Activated CD4-positive, alpha-beta T cell treated with anti-CD3 and anti-CD28 coated beads for 36 hours (primary cell): ENCODE measurements around the gene IL3. TPM values are rescaled to one million over a fixed set of nuclear protein-coding genes. Genes with fewer than 3 reads are reported as not detected.

ENCODE experiments used
- ATAC-seq: fragments of 200-7000 bp; cut with Tn5 transposase; one replicate; pipeline ENCODE4 v1.10.0; 2021; ENCODE audit warnings: mild to moderate bottlenecking, moderate library complexity
- CTCF ChIA-PET: fragments of 350-600 bp; sonication (Branson Sonifier 250); formaldehyde crosslinking; loops from one replicate; lab custom pipeline; 2021; ENCODE audit warnings: antibody characterized with exemption; lab: Charles Lee
- POLR2A ChIA-PET: fragments of 350-600 bp; sonication (Branson Sonifier 250); formaldehyde crosslinking; loops from one replicate; lab custom pipeline; 2021; ENCODE audit warnings: antibody characterized with exemption, inconsistent platforms; lab: Charles Lee
- DNase-seq: peaks from one replicate; pipeline ENCODE4 v3.0.0-alpha.2; 2020
- H3K27ac Mint-ChIP-seq: one replicate; pipeline ENCODE4 v1.8.0; 2021; ENCODE audit warnings: mixed read lengths
- H3K27me3 Mint-ChIP-seq: one replicate; pipeline ENCODE4 v1.8.0; 2021; ENCODE audit warnings: mixed read lengths
- H3K36me3 Mint-ChIP-seq: one replicate; pipeline ENCODE4 v1.8.0; 2021; ENCODE audit warnings: low read depth, mixed read lengths
- H3K4me1 Mint-ChIP-seq: one replicate; pipeline ENCODE4 v1.8.0; 2021; ENCODE audit warnings: mixed read lengths
- H3K4me3 Mint-ChIP-seq: one replicate; pipeline ENCODE4 v1.8.0; 2021; ENCODE audit warnings: mild to moderate bottlenecking, moderate library complexity, mixed read lengths
- H3K9me3 Mint-ChIP-seq: one replicate; pipeline ENCODE4 v1.8.0; 2021; ENCODE audit warnings: low read depth, mixed read lengths
- intact Hi-C, 2 experiments: fragments of 100-400 bp; cut with DNase I in 1 of 2; cut with micrococcal nuclease in 1 of 2; formaldehyde crosslinking; loops; one replicate each; pipeline versions ENCODE4 v1.14.2 to v1.15.1; 2022 to 2024; cut with DNase I, micrococcal nuclease
- total RNA-seq, 2 experiments: library from RNA; stranded (reverse); gene quantifications; one replicate each; pipeline ENCODE4 v1.2.3, GENCODE V29; 2021

IL3 gene
- total RNA-seq, 2 experiments from 2014 or later: 10.8 to 11.6 TPM

DNA sequence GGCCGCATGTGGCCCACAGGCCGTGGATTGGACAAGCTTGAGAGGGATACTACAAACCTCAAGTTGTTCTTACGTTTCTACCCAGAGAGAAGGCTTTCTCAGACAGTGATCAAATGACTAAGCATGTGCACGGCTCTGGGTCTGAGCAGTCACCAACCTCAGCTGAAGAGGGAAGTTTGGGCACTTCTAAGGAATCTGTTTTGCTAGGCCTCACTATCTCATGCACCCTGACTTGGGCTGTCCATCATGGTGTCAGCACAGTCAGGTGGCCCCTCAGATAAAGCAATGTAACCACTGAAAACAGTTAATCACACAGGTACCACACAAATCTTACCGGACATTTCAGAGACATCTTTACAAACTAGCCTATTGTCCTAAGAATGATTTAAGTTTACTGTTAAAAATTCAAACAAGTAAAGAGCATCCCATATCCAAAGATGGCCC lies 37.7 kb downstream of the IL3 start:
- intact Hi-C loops: loop anchor here in 1 of 2 experiments (2.0 to 5.0 kb wide), 6 partner anchors 17 to 826 kb away; partner anchors contain the start of gene RAPGEF6
- Mint-ChIP-seq H3K4me3 (peak overlapping the region; percentile 4), H3K27ac (peak overlapping the region; percentile 86), H3K4me1 (peaks cover 85% of the 10 kb centered on the region), H3K36me3 (peaks cover 3% of the 10 kb centered on the region), H3K27me3 (no peaks in the 10 kb centered on the region), H3K9me3 (no peaks in the 10 kb centered on the region)
- CTCF ChIA-PET: interaction anchor here (0.8 to 1.1 kb wide), 4 partner anchors 15 to 327 kb away, joined by 3 read pairs; no protein-coding TSS in a partner anchor
- peak; percentile 64 for DNase-seq
- POLR2A ChIA-PET: no interaction called here
- ATAC-seq: peak; percentile 28

DNA sequence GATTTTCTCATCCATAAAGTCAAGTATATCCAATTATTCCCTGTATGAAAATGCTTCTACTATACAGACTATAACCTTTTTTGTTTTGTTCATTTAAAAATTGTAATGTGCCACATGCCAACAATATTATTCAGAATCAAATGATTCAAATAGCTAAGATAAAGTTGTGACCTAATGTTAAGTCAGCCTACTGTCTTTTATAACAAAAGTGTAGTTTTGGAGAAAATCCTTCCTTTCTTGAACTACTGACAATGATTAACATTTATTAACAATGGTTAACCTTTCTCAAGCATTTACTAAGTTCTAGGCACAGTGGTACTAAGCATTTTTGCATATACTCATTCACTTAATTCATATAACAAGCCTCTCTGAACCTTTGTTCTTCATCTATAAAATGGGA lies 38.2 kb downstream of the IL3 start:
- Mint-ChIP-seq H3K27me3 (no peaks in the 10 kb centered on the region), H3K36me3 (peaks cover 3% of the 10 kb centered on the region), H3K9me3 (no peaks in the 10 kb centered on the region), H3K4me1 (peaks cover 90% of the 10 kb centered on the region), H3K4me3 (peak overlapping the region; percentile 34), H3K27ac (peak overlapping the region; percentile 86)
- ATAC-seq: no peak
- intact Hi-C loops: loop anchor here (1.0 to 5.0 kb wide), 13 partner anchors 15 to 826 kb away; partner anchors contain the start of genes FNIP1 (in 1 of the 2), RAPGEF6 (in 1 of the 2) and SLC22A4 (in 1 of the 2)
- ChIA-PET CTCF (interaction anchor here (0.9 to 2.0 kb wide), 4 partner anchors 26 to 91 kb away, joined by 3 to 6 read pairs (median 4); no protein-coding TSS in a partner anchor), POLR2A (interaction anchor here (1.0 kb wide), 2 partner anchors 366 to 397 kb away, joined by 3 to 7 read pairs; no protein-coding TSS in a partner anchor)
- DNase-seq: no peak

DNA sequence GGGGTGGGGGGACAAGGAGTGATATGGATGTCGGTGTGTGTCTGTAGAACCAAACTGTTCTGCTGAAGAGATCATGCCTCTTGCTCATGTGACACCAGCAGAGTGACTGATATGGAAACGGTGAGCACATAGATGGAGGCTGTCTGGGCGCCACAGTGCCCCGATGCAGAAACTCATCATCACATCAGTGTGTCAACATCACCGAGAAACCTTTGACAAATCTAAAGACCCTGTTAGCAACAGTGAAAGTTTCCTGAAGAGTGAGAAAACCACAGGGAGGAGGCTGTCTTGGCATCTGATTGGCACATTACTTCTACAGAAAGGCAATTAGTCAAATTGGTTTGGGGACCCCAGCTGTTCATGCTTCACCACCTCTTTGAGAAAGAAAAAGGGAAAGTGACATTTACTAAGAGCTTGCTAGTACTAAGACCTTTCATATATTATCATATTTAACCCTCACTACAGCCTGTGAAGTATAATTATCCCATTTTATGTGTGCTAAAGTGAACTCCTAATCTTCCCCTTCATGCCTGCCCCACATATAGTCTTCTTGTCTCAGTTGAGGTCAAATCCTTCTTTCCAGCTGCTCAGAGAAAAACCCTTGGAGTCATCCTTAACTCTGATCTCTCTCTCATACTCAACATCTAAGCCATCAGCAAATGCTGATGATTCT lies 38.8 kb downstream of the IL3 start:
- ChIA-PET CTCF (interaction anchor here (0.6 to 2.0 kb wide), 6 partner anchors 25 to 1030 kb away, joined by 3 to 8 read pairs (median 4); no protein-coding TSS in a partner anchor), POLR2A (interaction anchor here (0.6 to 1.0 kb wide), 5 partner anchors 19 to 396 kb away, joined by 3 to 7 read pairs (median 3); no protein-coding TSS in a partner anchor)
- no peaks in the 10 kb centered on the region for H3K9me3 Mint-ChIP-seq
- peak; percentile 88 for DNase-seq
- no peaks in the 10 kb centered on the region for H3K27me3 Mint-ChIP-seq
- peaks cover 3% of the 10 kb centered on the region for H3K36me3 Mint-ChIP-seq
- H3K27ac Mint-ChIP-seq: peak overlapping the region; percentile 86
- intact Hi-C loops: loop anchor here (1.0 to 5.0 kb wide), 13 partner anchors 16 to 827 kb away; partner anchors contain the start of genes FNIP1 (in 1 of the 2), RAPGEF6 (in 1 of the 2) and SLC22A4 (in 1 of the 2)
- peak; percentile 73 for ATAC-seq
- peaks cover 92% of the 10 kb centered on the region for H3K4me1 Mint-ChIP-seq
- H3K4me3 Mint-ChIP-seq: peak overlapping the region; percentile 34

- POLR2A ChIA-PET: interaction anchor here (0.6 to 1.0 kb wide), 7 partner anchors 20 to 707 kb away, joined by 3 to 7 read pairs (median 3); no protein-coding TSS in a partner anchor
- intact Hi-C loops: loop anchor here (1.0 to 10.0 kb wide), 18 partner anchors 15 to 848 kb away; partner anchors contain the start of genes SLC22A4 (in 2 of the 2), FNIP1 (in 1 of the 2) and RAPGEF6 (in 1 of the 2)
- Mint-ChIP-seq H3K27ac (peak overlapping the region; percentile 86), H3K4me1 (peaks cover 94% of the 10 kb centered on the region), H3K9me3 (no peaks in the 10 kb centered on the region), H3K4me3 (peak overlapping the region; percentile 34), H3K36me3 (peaks cover 3% of the 10 kb centered on the region), H3K27me3 (no peaks in the 10 kb centered on the region)
- no peak for ATAC-seq
- CTCF ChIA-PET: interaction anchor here (0.6 to 2.0 kb wide), 7 partner anchors 25 to 1031 kb away, joined by 3 to 8 read pairs (median 4); no protein-coding TSS in a partner anchor
- no peak for DNase-seq
Observed at GRCh38 chr5:132099905-132100304, 39.5 kb downstream of the IL3 start.

DNA sequence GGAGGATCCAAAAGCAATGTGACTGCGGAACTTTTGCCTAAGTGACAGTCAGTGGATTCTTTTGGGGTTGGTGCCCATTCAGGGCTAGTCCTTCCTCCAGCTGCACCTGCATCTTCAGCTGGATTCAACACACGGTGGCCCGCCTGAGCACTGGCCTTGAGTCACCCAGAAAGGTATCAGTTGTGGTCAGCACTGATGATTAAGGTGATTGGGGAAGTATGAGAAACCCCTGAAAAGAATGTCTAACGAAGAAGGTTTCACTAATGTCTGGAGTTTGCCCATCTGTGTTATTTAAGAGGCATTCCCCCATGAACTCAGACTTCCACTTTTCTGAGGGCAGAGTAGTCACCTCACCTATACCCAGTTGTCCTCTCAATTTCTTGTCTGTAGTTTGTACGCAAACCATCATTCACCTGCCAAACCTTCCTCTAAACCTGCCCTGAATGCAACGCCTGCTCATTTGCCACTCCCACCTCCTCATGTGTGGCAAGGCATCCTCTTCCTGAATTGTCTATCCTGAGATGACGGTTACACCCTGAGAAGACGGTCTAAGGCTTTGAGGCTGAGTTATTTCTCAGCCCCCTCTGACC lies 40.3 kb downstream of the IL3 start:
- Mint-ChIP-seq H3K4me3 (peak overlapping the region; percentile 5), H3K9me3 (no peaks in the 10 kb centered on the region), H3K4me1 (peaks cover 94% of the 10 kb centered on the region), H3K36me3 (peaks cover 3% of the 10 kb centered on the region), H3K27me3 (no peaks in the 10 kb centered on the region), H3K27ac (peak overlapping the region; percentile 86)
- ATAC-seq (peak; percentile 8), DNase-seq (peak; percentile 71)
- ChIA-PET POLR2A (interaction anchor here (0.6 to 1.0 kb wide), 3 partner anchors 29 to 717 kb away, joined by 3 read pairs; no protein-coding TSS in a partner anchor), CTCF (interaction anchor here (0.6 to 2.0 kb wide), 3 partner anchors 35 to 80 kb away, joined by 5 to 8 read pairs (median 6); no protein-coding TSS in a partner anchor)
- intact Hi-C loops: loop anchor here (2.0 to 10.0 kb wide), 6 partner anchors 192 to 848 kb away; partner anchors contain the start of gene SLC22A4 (in 1 of the 2)

DNA sequence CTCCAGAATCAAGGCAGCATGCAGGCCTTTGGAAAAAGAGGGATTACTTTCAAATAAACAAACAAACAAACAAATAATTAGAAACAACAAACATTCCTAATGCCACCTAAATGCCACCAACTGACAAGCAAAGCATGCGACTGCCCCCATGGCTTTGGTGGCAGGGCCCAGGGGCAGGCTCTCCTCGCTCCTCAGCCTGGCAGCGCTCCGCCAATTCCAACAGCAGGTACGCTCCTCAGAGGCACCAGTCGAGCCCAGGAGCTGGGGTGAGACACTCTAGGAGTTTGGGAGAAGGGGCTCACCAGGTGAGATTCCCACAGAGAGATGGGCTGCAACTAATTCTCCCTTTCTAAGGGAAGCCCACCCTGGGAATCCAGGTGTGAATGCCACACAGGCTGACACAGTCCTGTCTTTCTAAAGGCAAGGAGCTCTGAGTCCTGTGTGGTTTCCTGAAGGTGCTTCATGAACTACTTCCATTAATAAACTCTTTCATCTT lies 41.0 kb downstream of the IL3 start:
- peaks cover 90% of the 10 kb centered on the region for H3K4me1 Mint-ChIP-seq
- no peaks in the 10 kb centered on the region for H3K9me3 Mint-ChIP-seq
- peaks cover 3% of the 10 kb centered on the region for H3K36me3 Mint-ChIP-seq
- no peak for ATAC-seq
- ChIA-PET POLR2A (interaction anchor here (0.6 to 0.7 kb wide), 3 partner anchors 49 to 717 kb away, joined by 3 read pairs; no protein-coding TSS in a partner anchor), CTCF (interaction anchor here (0.9 to 2.4 kb wide), 5 partner anchors 36 to 363 kb away, joined by 3 to 10 read pairs (median 5); no protein-coding TSS in a partner anchor)
- no peak overlapping the region for H3K4me3 Mint-ChIP-seq
- no peaks in the 10 kb centered on the region for H3K27me3 Mint-ChIP-seq
- no peak for DNase-seq
- intact Hi-C loops: loop anchor here (2.0 to 10.0 kb wide), 6 partner anchors 191 to 849 kb away; partner anchors contain the start of gene SLC22A4 (in 1 of the 2)
- H3K27ac Mint-ChIP-seq: peak overlapping the region; percentile 86

DNA sequence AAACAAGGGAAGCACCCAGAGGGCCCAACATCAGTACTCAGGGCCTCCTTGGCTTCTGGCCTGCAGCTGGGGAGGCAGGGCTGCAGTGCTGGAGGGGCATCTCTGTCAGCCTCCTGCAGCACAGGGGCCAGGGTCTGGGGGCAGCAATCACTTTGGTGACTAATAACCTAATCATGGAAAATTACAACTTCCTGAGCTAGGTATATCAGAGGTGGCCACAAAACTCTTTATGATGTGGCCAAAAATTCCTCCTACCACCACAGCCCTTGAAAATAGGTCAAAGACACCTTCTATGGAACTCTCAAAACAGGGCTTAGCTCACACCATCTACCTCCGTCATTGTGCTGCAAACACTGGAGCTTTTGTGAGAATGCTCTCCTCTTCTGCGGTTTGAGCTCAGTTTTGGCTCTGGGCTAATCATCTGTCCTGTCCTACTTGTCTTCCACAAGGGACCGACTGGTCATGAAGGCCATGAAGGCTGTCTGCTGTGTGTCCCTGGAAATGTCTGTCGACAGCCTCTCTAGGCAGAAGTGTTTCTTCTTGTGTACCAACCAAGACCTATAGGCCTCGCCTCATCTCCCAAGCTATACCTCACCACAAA lies 41.7 kb downstream of the IL3 start:
- peak; percentile 12 for ATAC-seq
- H3K27ac Mint-ChIP-seq: peak overlapping the region; percentile 98
- H3K9me3 Mint-ChIP-seq: no peaks in the 10 kb centered on the region
- peaks cover 84% of the 10 kb centered on the region for H3K4me1 Mint-ChIP-seq
- CTCF ChIA-PET: interaction anchor here (0.9 to 2.4 kb wide), 8 partner anchors 15 to 363 kb away, joined by 3 to 10 read pairs (median 5); partner anchors contain the start of gene CSF2
- intact Hi-C loops: loop anchor here (5.0 to 10.0 kb wide), 5 partner anchors 190 to 850 kb away; partner anchors contain the start of gene SLC22A4 (in 1 of the 2)
- H3K27me3 Mint-ChIP-seq: no peaks in the 10 kb centered on the region
- H3K36me3 Mint-ChIP-seq: peaks cover under 1% of the 10 kb centered on the region
- POLR2A ChIA-PET: interaction anchor here (0.7 to 1.0 kb wide), 5 partner anchors 20 to 394 kb away, joined by 3 to 6 read pairs (median 3); partner anchors contain the start of gene SLC22A4
- peak overlapping the region; percentile 64 for H3K4me3 Mint-ChIP-seq
- DNase-seq: peak; percentile 61

- Mint-ChIP-seq H3K4me3 (peak overlapping the region; percentile 64), H3K4me1 (peaks cover 77% of the 10 kb centered on the region), H3K27ac (peak overlapping the region; percentile 98), H3K27me3 (no peaks in the 10 kb centered on the region), H3K36me3 (no peaks in the 10 kb centered on the region), H3K9me3 (peaks cover 5% of the 10 kb centered on the region)
- CTCF ChIA-PET: interaction anchor here (0.7 to 2.4 kb wide), 6 partner anchors 25 to 87 kb away, joined by 3 to 10 read pairs (median 5); partner anchors contain the start of gene CSF2
- intact Hi-C loops: loop anchor here (1.0 to 10.0 kb wide), 10 partner anchors 11 to 851 kb away; partner anchors contain the start of genes CSF2 (in 1 of the 2) and SLC22A4 (in 1 of the 2)
- ATAC-seq (no peak), DNase-seq (no peak)
- POLR2A ChIA-PET: interaction anchor here (0.6 to 1.0 kb wide), 4 partner anchors 122 to 723 kb away, joined by 3 to 6 read pairs (median 5); partner anchors contain the start of gene SLC22A4
Observed at GRCh38 chr5:132102944-132103331, 42.5 kb downstream of the IL3 start.

DNA sequence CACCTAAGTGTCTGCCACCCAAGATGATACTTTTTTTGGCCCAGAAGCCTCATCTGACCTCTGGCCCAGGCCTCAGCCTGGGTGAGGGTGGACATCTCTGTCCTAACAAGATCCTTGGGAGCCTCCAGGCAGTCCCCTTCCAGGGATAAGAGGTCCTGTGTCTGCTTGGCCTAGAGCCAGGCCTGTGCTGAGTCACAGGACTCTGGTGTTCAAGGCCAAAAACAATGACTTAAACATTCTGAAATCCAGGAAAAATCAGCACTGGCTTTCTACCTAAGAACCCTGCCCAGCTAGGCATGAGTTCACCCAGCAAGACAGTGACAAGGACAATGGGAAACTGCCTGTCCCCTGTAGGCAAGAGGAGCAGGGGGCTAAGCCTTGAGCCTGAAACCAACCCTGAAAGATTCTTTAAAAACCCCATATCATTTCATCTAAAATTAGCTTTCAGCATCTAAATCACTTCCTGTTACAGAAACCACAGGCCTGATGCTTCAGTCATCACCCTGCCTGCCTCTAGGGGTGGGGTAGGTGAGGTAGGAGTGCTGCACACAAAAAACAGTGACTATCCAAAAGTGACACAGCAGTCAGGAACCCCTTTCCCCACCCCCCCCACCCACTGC lies 43.0 kb downstream of the IL3 start:
- no peaks in the 10 kb centered on the region for H3K36me3 Mint-ChIP-seq
- intact Hi-C loops: loop anchor here (1.0 to 10.0 kb wide), 10 partner anchors 11 to 851 kb away; partner anchors contain the start of genes CSF2 (in 1 of the 2) and SLC22A4 (in 1 of the 2)
- ChIA-PET CTCF (interaction anchor here (0.7 to 2.4 kb wide), 4 partner anchors 26 to 94 kb away, joined by 3 to 9 read pairs (median 4); no protein-coding TSS in a partner anchor), POLR2A (interaction anchor here (0.6 to 0.7 kb wide), 2 partner anchors 122 to 724 kb away, joined by 3 to 4 read pairs; no protein-coding TSS in a partner anchor)
- DNase-seq (peak; percentile 82), ATAC-seq (peak; percentile 57)
- H3K9me3 Mint-ChIP-seq: peaks cover 5% of the 10 kb centered on the region
- peak overlapping the region; percentile 98 for H3K27ac Mint-ChIP-seq
- no peaks in the 10 kb centered on the region for H3K27me3 Mint-ChIP-seq
- H3K4me3 Mint-ChIP-seq: peak overlapping the region; percentile 64
- H3K4me1 Mint-ChIP-seq: peaks cover 73% of the 10 kb centered on the region
